Effector memory CD4-positive, alpha-beta T cell (primary cell): Measurements from ENCODE around the gene PID1.
"Not testable (repeated sequence)": the region's sequence is repeated elsewhere in the genome, so short reads cannot be mapped to it uniquely, and the experiment has no call there.

Experiments
- DNase-seq, 3 donors: peaks; one replicate each; pipeline ENCODE4 v3.0.0-alpha.2; 2020
- H3K27ac ChIP-seq: 2 replicates; pipeline ENCODE4 v1.7.0; 2013; ENCODE audit warnings: mild to moderate bottlenecking, low read length, moderate library complexity; ENCODE audit not compliant: insufficient read depth, poor library complexity, severe bottlenecking
- H3K27me3 ChIP-seq: replicated peaks from 2 replicates; pipeline ENCODE4 v1.7.0; 2013; ENCODE audit warnings: mild to moderate bottlenecking, low read length; ENCODE audit not compliant: insufficient read depth, control insufficient read depth, poor library complexity, severe bottlenecking
- H3K36me3 ChIP-seq: 2 replicates; pipeline ENCODE4 v1.7.0; 2013; ENCODE audit warnings: mild to moderate bottlenecking, low read length, moderate library complexity; ENCODE audit not compliant: control insufficient read depth, insufficient read depth
- H3K4me1 ChIP-seq: 2 replicates; pipeline ENCODE4 v1.7.0; 2013; ENCODE audit warnings: low read length, mild to moderate bottlenecking; ENCODE audit not compliant: control insufficient read depth, insufficient read depth, poor library complexity, severe bottlenecking
- H3K4me3 ChIP-seq: 2 replicates; pipeline ENCODE4 v1.7.0; 2013; ENCODE audit warnings: low read length, low read depth, mild to moderate bottlenecking; ENCODE audit not compliant: insufficient read depth, poor library complexity, severe bottlenecking
- H3K9me3 ChIP-seq: 2 replicates; pipeline ENCODE4 v1.7.0; 2013; ENCODE audit warnings: mild to moderate bottlenecking, low read length, moderate library complexity; ENCODE audit not compliant: control insufficient read depth

Gene PID1

DNA sequence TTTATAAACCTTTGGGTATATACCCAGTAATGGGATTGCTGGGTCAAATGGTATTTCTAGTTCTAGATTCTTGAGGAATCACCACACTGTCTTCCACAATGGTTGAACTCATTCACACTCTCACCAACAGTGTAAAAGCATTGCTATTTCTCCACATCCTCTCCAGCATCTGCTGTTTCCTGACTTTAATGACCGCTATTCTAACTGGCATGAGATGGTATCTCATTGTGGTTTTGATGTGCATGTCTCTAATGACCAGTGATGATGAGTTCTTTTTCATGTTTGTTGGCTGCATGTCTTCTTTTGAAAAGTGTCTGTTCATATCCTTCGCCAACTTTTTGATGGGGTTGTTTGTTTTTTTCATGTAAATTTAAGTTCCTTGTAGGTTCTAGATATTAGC, 194.2 kb downstream of the PID1 start:
- H3K4me1 ChIP-seq, H3K27me3 ChIP-seq, H3K27ac ChIP-seq: not testable (repeated sequence)

GRCh38 chr2:229073935-229074334, 197.2 kb downstream of the PID1 start:
- Histone ChIP-seq H3K4me3 (no peak overlapping the region), H3K4me1 (no peaks in the 10 kb centered on the region), H3K9me3 (no peaks in the 10 kb centered on the region), H3K27ac (no peak overlapping the region), H3K36me3 (no peaks in the 10 kb centered on the region), H3K27me3 (no peaks in the 10 kb centered on the region)
- no peak for DNase-seq

More for the DNA sequence above, 194.2 kb downstream of the PID1 start:
- DNase-seq, H3K4me3 ChIP-seq, H3K36me3 ChIP-seq, H3K9me3 ChIP-seq: not testable (repeated sequence)

DNA sequence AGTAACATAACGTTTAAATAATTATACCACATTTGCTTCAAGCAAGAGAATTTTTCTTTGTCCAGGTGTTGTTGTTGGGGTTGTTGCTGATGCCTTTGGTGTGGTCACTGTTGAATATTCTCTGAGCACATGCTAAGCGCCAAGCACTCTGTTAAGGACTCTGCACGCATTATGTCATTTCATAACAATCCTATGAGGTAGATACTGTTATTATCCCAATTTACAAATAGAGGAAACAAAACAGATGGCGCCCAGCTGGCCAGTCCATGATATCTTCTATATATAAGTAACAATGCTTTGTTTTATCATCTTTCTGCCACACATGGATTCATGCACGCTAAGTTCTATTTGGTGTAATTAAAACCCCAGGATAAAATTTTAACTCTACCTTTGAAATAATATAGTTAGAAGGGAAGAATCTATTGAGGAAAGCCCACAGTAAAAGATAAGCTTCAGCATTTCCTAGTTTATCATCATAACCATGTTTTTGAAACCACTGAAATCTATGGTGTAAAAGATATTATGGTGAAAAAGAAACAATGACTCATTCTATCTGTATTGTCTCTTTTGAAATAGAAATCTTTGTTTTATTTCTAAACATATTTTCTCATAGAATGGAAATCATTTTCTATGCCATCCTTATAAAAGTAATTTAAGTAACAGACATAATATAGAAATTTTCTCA, 199.7 kb downstream of the PID1 start:
- Histone ChIP-seq H3K27me3 (no peaks in the 10 kb centered on the region), H3K9me3 (no peaks in the 10 kb centered on the region), H3K36me3 (no peaks in the 10 kb centered on the region), H3K4me3 (no peak overlapping the region), H3K27ac (no peak overlapping the region), H3K4me1 (no peaks in the 10 kb centered on the region)
- no peak for DNase-seq

- Histone ChIP-seq H3K4me1 (no peaks in the 10 kb centered on the region), H3K27me3 (no peaks in the 10 kb centered on the region), H3K36me3 (no peaks in the 10 kb centered on the region), H3K9me3 (no peaks in the 10 kb centered on the region), H3K4me3 (no peak overlapping the region), H3K27ac (no peak overlapping the region)
- no peak for DNase-seq
Measured at GRCh38 chr2:229066121-229066715, 204.9 kb downstream of the PID1 start.

DNA sequence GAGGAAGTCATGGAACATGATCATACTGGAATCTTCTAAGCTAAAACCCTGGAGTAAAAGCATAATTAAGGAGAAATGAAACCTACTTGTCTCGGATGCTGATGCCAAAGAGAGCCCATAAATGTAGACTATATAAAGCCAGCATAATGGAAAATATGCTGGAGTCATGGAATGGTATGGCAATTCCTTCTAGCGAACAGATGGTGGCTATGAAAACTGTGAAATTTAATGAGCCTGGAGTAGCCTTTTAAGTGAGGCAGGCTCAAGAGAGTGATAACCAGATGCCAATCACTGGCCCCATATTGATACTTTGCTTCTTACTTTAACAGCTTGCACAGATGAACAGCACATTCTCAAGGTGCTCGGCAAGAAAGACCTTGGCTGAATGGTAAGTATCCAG, 206.3 kb downstream of the PID1 start:
- no peaks in the 10 kb centered on the region for H3K9me3 ChIP-seq
- DNase-seq: no peak
- no peaks in the 10 kb centered on the region for H3K36me3 ChIP-seq
- H3K27me3 ChIP-seq: no peaks in the 10 kb centered on the region
- H3K4me3 ChIP-seq: no peak overlapping the region
- H3K27ac ChIP-seq: no peak overlapping the region
- no peaks in the 10 kb centered on the region for H3K4me1 ChIP-seq

GRCh38 chr2:229060147-229060546, 210.9 kb downstream of the PID1 start:
- no peak overlapping the region for H3K27ac ChIP-seq
- H3K4me3 ChIP-seq: no peak overlapping the region
- H3K36me3 ChIP-seq: no peaks in the 10 kb centered on the region
- no peaks in the 10 kb centered on the region for H3K9me3 ChIP-seq
- no peaks in the 10 kb centered on the region for H3K27me3 ChIP-seq
- DNase-seq: no peak
- no peaks in the 10 kb centered on the region for H3K4me1 ChIP-seq

- Histone ChIP-seq H3K9me3 (no peaks in the 10 kb centered on the region), H3K36me3 (no peaks in the 10 kb centered on the region)
Measured at GRCh38 chr2:229059331-229060033, 211.6 kb downstream of the PID1 start.

GRCh38 chr2:229057976-229058553, 213.0 kb downstream of the PID1 start:
- H3K27me3 ChIP-seq: no peaks in the 10 kb centered on the region
- no peaks in the 10 kb centered on the region for H3K36me3 ChIP-seq
- no peak for DNase-seq
- H3K9me3 ChIP-seq: no peaks in the 10 kb centered on the region
- no peak overlapping the region for H3K4me3 ChIP-seq
- H3K27ac ChIP-seq: no peak overlapping the region
- no peaks in the 10 kb centered on the region for H3K4me1 ChIP-seq

More at GRCh38 chr2:229059331-229060033, 211.6 kb downstream of the PID1 start:
- Histone ChIP-seq H3K27ac (no peak overlapping the region), H3K27me3 (no peaks in the 10 kb centered on the region), H3K4me1 (no peaks in the 10 kb centered on the region), H3K4me3 (no peak overlapping the region)
- no peak for DNase-seq

DNA sequence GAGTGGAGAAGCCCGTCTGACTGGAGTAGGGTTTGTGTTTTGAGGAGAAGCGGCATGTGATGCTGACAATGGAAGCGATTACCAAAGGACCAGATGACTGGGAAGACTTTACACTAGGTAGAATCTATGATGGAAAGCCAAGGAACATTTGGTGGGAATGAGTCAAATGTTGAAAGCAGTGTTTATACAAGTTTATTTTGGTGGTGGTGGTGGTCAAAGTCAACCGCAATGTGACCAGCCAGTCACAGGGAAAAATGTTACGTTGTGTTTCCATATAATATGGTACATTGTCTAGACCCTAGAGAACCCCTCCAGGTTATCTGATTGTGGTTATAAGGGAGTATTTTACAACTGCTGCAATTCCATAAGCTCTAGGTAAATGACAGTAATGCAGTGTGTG, 216.8 kb downstream of the PID1 start:
- H3K4me1 ChIP-seq: no peaks in the 10 kb centered on the region
- H3K9me3 ChIP-seq: no peaks in the 10 kb centered on the region
- no peak overlapping the region for H3K27ac ChIP-seq
- no peak overlapping the region for H3K4me3 ChIP-seq
- no peak for DNase-seq
- H3K36me3 ChIP-seq: no peaks in the 10 kb centered on the region
- no peaks in the 10 kb centered on the region for H3K27me3 ChIP-seq

- H3K27ac ChIP-seq: no peak overlapping the region
- H3K4me3 ChIP-seq: no peak overlapping the region
- H3K9me3 ChIP-seq: no peaks in the 10 kb centered on the region
- H3K4me1 ChIP-seq: no peaks in the 10 kb centered on the region
- no peaks in the 10 kb centered on the region for H3K27me3 ChIP-seq
- no peaks in the 10 kb centered on the region for H3K36me3 ChIP-seq
- no peak for DNase-seq
Measured at GRCh38 chr2:229051798-229052197, 219.3 kb downstream of the PID1 start.
